ENCODE results near the gene CAB39.

GRCh38 chr2:230811508-230811907 is 98.9 kb downstream of the CAB39 start:
- TF ChIP-seq POLR2A (IDR thresholded peaks at IDR 0.05; ENCODE audit: low read length) (no peak), GATA1 (IDR thresholded peaks at IDR 0.05; ENCODE audit: low read depth, low read length) (no peak)
